GM18868 (cell line): ENCODE measurements around the gene CDH2.
"Not testable (repeated sequence)": the region's sequence is repeated elsewhere in the genome, so short reads cannot be mapped to it uniquely, and the experiment has no call there.

Source experiments
- ATAC-seq: cut with Tn5 transposase; IDR thresholded peaks from one replicate; pipeline ENCODE4 v1.9.1; 2021; ENCODE audit warnings: mild to moderate bottlenecking, moderate library complexity; ENCODE audit not compliant: unreplicated experiment

CDH2 gene

DNA sequence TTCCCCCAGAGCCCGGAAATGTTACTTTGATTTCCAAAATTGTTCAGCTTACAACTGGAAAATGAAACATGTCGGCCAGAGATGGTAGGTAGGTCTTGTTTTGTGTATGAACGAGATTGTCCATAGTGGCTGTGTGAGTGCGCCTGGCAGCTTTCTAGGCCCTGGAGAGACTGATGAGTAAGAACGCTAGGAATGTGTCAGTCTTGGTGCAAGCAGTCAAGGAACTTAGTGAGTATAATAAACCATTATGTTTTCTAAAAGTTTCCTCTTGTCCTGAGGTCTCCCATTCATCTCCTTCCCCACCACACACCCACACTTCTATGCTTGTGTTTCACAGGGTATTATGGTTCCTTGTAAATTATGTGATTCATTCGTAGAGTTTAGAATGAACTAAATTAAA is 234.2 kb downstream of the CDH2 start:
- ATAC-seq: no peak

DNA sequence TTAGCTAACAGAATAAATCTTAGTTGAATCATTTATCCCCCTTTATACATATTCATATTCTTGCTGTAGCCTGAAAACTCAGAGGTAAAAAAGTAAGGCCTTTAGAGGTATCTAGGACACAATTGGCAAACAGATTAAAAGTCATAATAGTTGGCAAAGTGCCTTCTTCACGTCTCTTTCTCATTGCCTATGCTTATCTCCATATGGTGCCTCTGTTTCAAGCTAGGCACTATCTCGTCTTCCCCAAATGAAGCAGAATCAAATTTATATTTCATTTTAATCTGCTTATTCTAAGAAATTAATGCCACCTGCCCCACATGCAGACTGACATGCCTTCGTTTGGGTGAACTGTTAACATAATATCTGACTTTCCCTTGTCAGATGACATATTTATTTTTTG is 245.4 kb downstream of the CDH2 start:
- no peak for ATAC-seq

DNA sequence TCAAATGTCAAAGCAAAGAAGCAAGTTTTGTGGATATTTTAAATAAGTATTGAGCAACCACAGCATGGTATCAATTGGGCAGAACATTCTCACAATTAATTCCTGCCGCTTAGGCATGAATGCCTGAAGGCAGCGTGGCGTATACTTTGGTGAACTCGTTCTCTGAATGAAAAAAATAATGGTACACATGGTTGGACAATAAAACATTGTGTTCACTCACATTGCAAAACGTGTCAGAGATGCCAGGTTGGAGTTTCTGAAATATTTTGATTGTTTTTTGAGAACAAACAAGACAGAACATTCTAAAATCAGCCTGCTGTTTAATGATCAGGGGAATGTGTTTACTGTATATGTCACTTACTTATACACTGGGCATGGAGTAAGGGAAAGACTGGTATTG is 254.2 kb downstream of the CDH2 start:
- no peak for ATAC-seq

DNA sequence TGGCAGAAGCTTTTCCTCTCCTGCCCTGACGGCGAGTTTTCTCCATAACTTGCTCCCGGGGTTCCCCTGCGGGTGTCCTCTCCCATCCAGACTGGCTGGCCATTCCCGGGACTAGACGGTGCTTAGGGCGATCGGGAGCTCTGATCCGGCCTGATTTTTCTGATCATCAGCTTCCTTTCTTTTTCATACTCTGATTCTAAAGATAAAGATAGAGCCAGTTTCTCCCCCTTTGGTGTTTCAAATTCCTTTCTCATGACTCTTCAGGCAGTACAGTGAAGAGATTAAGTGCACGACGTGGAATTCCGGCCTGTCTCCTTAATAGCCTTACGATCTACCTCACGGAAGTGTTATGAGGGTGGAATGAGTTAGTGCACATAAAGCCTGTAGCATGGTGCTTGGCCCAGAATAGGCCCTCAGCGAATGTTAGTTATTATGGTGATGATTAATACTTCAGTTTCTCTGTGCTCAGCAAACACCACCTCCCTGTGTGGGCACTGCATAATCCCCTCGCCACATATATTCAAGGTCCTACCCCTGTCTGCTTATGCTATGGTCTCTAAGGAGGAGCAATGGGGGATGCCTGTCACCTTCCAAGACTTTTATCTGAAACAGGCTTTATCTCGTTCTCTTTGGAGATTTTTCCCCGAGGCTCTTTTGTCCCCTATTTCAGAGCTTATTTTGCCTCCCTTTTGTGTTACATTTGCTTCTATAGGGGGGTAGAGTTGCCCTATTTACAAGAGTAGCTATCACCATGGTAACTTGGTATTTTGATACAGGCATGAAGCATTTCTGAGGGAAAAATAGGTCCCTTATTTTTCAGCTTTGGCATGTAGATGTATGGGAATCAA is 254.8 kb downstream of the CDH2 start:
- no peak for ATAC-seq

DNA sequence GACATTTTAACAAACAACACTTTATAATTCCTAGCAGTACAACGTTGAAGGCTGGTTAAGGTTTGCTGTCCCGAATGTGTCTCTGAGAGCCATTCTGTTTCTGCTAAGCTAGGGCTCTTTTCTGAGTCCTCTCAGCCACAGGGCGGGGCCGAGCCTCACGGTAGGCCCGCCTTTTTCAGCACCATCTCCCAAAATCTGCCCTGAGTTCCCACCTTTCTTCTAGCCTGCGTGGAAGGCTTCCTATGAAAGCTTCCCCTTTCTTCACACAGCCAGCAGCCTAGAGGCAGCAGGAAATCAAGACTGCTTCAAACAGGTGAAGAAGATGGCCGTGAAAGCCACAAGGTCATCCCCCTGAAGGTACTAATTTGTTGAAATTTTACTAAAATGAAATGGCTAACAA is 255.5 kb downstream of the CDH2 start:
- ATAC-seq: no peak

DNA sequence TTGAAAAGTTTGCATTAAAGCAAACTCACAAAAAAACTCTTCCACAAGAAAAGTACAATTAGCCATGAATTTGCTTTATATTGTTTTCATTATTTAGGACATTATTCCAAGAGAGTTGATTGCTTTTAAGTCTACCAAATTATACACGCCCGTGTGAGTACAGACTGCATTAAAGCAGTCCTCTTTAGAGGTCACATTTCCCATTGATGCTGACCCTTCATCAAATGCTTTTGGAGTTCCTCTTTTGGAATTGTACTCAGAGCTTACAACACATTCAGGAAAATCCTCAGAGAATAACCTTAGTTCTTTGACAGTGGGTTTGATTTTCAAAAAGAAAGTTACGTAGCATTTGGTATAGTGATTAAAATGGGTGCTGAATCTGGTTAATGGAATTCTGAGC is 256.1 kb downstream of the CDH2 start:
- no peak for ATAC-seq

DNA sequence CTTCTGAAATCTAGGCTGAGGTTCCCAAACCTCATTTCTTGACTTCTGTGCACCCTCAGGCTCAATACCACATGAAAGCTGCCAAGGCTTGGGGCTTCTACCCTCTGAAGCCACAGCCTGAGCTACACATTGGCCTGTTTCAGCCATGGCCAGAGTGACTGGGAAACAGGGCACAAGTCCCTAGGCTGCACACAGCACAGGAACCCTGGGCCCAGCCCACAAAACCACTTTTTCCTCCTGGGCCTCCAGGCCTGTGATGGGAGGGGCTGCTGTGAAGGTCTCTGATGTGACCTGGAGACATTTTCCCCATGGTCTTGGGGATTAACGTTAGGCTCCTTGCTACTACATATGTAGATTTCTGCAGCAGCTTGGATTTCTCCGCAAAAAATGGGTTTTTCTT is 270.7 kb downstream of the CDH2 start:
- not testable (repeated sequence) for ATAC-seq

DNA sequence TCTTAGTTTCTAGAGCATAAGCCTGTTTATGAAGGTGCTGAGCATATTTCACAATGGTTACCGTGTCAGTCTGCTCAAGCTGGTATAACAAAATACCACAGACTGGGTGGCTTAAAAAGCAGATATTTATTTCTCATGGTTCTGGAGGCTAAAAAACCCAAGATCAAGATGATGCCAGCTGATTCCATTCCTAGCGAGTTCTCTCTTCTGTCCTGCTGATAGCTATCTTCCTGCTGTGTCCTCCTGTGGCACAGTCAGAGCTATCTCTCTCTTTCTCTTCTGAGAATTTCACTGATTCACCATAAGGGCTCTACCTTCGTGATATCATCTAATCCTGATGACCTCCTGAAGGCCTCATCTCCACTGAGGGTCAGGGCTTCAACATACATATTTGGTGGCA is 273.0 kb downstream of the CDH2 start:
- no peak for ATAC-seq

DNA sequence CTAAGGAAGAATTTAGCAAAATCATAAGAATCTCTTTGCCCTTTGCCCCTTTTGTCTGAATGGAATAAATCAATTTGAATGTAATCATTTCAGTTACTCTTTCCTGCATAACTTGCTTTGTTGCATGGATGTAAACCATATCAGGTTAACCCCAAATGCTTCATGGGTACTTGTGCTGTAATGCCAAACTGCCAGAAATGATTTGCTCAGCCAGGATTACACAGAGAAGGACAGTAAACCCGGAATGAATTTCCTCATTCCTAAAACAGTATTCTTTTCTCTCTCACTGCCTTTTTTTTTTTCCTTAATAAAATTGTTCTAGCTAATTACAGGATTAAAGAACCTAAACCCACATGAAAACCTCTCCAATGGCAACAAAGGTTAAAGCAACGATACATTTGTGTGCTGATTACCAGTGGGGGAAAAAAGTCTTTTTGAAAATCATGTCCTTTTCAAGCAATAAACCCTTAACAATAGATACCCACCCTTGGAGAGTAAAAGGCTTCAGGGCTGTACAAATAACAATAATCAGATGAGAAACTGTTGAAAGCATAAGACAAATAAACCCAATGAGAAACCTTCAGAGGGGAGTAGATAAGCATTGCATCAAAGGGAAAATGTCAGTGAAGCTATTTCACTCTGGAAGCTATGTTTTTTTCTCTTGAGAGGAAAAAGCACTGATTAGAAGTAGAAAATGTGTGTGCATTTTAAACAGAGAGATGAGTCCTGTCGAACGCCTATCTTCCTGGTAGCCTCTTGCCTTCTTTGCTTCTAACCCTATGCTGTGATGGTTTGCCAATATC is 275.3 kb downstream of the CDH2 start:
- no peak for ATAC-seq
